ENCODE measurements around the gene DHX57.
"Not testable (repeated sequence)": the region's sequence is repeated elsewhere in the genome, so short reads cannot be mapped to it uniquely, and the experiment has no call there.

The DHX57 gene

DNA sequence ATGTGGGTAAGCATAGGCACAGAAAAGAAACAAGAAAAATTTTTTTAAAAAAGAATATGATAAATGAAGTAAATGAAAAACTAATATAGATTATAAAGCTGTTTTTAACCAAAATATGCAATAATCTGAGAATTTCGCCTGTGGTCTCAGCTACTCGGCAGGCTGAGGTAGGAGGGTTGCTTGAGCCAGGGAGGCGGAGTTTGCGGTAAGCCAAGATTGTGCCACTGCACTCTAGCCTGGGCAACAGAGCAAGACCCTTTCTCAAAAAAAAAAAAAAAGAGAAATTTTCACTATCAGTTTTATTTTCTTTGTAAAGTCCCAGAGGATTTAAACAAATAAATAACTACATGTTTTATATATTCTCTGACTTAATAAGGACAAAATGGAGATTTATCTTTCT, 47.3 kb downstream of the DHX57 start:
- no peak overlapping the region for H3K27ac ChIP-seq (ENCODE audit: insufficient read depth, low read depth, low read length, poor library complexity, severe bottlenecking)
- H3K4me3 ChIP-seq (ENCODE audit: insufficient read depth, low read depth, low read length): no peak overlapping the region
- no peaks in the 10 kb centered on the region for H3K4me1 ChIP-seq (ENCODE audit: control insufficient read depth, insufficient read depth, low read length)
- no peaks in the 10 kb centered on the region for H3K27me3 ChIP-seq (ENCODE audit: control insufficient read depth, insufficient read depth, low read length, poor library complexity, severe bottlenecking)
- no peaks in the 10 kb centered on the region for H3K9me3 ChIP-seq (ENCODE audit: control insufficient read depth, low read length)
- peaks cover 7% of the 10 kb centered on the region for H3K36me3 ChIP-seq (ENCODE audit: control insufficient read depth, insufficient read depth, low read length)
- WGBS, 2 experiments: 75 to 86% methylated on average over 4 of the region's 4 CpGs

DNA sequence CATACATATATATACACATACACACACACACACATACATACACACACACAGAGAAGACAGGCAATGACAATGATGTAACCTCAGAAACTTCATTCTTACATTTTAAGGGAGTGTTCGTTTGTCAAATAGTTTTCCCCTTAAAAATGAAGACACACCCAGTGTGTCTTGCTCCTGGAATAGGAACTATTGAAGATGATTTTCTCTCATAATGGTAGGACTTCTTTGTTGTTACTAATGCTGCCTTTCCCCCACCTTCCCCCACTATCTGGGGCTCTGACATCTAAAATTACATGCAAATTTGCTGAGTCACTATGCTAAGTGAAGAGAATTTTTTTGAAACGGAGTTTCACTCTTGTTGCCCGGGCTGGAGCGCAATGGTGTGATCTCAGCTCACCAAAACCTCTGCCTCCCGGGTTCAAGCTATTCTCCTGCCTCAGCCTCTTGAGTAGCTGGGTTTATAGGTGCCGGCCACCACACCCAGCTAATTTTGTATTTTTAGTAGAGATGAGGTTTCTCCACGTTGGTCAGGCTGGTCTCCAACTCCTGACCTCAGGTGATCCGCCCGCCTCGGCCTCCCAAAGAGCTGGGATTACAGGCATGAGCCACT, 48.1 kb downstream of the DHX57 start:
- 84 to 91% methylated on average over 10 of the region's 10 CpGs for WGBS, 2 experiments
- H3K36me3 ChIP-seq (ENCODE audit: control insufficient read depth, insufficient read depth, low read length): peaks cover 15% of the 10 kb centered on the region
- not testable (repeated sequence) for H3K27ac ChIP-seq (ENCODE audit: insufficient read depth, low read depth, low read length, poor library complexity, severe bottlenecking); H3K9me3 ChIP-seq (ENCODE audit: control insufficient read depth, low read length); H3K4me1 ChIP-seq (ENCODE audit: control insufficient read depth, insufficient read depth, low read length); H3K4me3 ChIP-seq (ENCODE audit: insufficient read depth, low read depth, low read length); H3K27me3 ChIP-seq (ENCODE audit: control insufficient read depth, insufficient read depth, low read length, poor library complexity, severe bottlenecking)

DNA sequence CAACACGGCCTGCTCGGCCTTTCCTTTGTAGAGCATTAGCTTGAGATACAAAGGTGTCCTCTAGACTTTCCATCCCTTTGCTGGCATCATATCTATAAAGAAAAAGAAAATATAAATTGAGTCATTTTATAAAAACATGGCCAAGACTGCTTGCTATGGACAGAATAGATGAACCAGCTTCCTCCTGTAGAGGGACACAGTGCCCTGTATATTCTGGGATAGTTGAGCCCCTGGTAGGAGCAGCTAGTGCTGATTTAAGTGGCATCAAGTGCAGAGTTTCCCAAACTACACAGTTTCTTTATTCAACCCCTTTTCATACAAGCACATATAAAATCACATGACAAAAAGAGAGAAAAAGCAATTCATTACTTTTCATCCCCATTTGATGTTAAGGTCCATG, 49.8 kb downstream of the DHX57 start:
- H3K27ac ChIP-seq (ENCODE audit: insufficient read depth, low read depth, low read length, poor library complexity, severe bottlenecking): no peak overlapping the region
- H3K9me3 ChIP-seq (ENCODE audit: control insufficient read depth, low read length): no peaks in the 10 kb centered on the region
- H3K4me3 ChIP-seq (ENCODE audit: insufficient read depth, low read depth, low read length): no peak overlapping the region
- no peaks in the 10 kb centered on the region for H3K4me1 ChIP-seq (ENCODE audit: control insufficient read depth, insufficient read depth, low read length)
- H3K27me3 ChIP-seq (ENCODE audit: control insufficient read depth, insufficient read depth, low read length, poor library complexity, severe bottlenecking): no peaks in the 10 kb centered on the region
- peaks cover 19% of the 10 kb centered on the region for H3K36me3 ChIP-seq (ENCODE audit: control insufficient read depth, insufficient read depth, low read length)
- WGBS, 2 experiments: 96 to 97% methylated on average over 2 of the region's 2 CpGs

DNA sequence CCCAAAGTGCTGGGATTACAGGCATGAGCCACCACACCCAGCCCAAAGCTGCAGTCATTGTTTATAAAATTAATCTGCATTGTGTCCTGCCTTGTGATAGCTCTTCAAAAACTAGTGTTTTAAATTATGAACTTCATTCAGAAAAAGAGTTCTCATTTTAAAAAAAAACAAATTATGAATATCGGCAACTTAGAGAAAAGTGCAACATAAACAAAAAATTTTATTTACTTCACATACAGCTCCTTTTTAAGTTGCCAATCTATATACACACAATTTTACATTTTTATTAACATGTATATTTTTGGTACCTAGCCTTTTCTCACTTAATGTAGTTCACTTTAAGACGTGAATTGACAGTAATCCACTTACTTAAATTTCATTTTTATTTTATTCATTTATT, 50.8 kb downstream of the DHX57 start:
- Histone ChIP-seq H3K4me3 (ENCODE audit: insufficient read depth, low read depth, low read length) (no peak overlapping the region), H3K9me3 (ENCODE audit: control insufficient read depth, low read length) (no peaks in the 10 kb centered on the region), H3K27ac (ENCODE audit: insufficient read depth, low read depth, low read length, poor library complexity, severe bottlenecking) (no peak overlapping the region), H3K36me3 (ENCODE audit: control insufficient read depth, insufficient read depth, low read length) (peaks cover 19% of the 10 kb centered on the region), H3K27me3 (ENCODE audit: control insufficient read depth, insufficient read depth, low read length, poor library complexity, severe bottlenecking) (no peaks in the 10 kb centered on the region), H3K4me1 (ENCODE audit: control insufficient read depth, insufficient read depth, low read length) (no peaks in the 10 kb centered on the region)
- WGBS, 2 experiments: 100% methylated on average over 1 of the region's 2 CpGs

DNA sequence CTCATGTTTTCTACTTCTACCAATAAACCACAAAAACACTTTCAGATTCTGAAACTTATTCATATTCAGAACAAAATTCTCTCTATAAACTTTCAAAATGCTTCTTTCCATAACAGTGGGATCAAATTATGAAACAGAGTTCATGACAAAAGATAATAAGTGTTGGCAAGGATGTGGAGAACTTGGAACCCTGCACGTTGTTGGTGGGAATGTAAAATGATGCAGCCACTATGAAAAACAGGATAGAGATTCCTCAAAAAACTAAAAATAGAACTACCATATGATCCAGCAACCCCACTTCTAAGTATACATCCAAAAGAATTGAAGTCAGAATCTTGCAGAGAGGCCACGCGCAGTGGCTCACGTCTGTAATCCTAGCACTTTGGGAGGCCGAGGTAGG, 52.3 kb downstream of the DHX57 start:
- no peak overlapping the region for H3K27ac ChIP-seq (ENCODE audit: insufficient read depth, low read depth, low read length, poor library complexity, severe bottlenecking)
- H3K27me3 ChIP-seq (ENCODE audit: control insufficient read depth, insufficient read depth, low read length, poor library complexity, severe bottlenecking): no peaks in the 10 kb centered on the region
- H3K9me3 ChIP-seq (ENCODE audit: control insufficient read depth, low read length): no peaks in the 10 kb centered on the region
- H3K4me3 ChIP-seq (ENCODE audit: insufficient read depth, low read depth, low read length): no peak overlapping the region
- H3K4me1 ChIP-seq (ENCODE audit: control insufficient read depth, insufficient read depth, low read length): no peaks in the 10 kb centered on the region
- WGBS, 2 experiments: 93 to 100% methylated on average over 5 of the region's 5 CpGs
- H3K36me3 ChIP-seq (ENCODE audit: control insufficient read depth, insufficient read depth, low read length): peaks cover 22% of the 10 kb centered on the region

DNA sequence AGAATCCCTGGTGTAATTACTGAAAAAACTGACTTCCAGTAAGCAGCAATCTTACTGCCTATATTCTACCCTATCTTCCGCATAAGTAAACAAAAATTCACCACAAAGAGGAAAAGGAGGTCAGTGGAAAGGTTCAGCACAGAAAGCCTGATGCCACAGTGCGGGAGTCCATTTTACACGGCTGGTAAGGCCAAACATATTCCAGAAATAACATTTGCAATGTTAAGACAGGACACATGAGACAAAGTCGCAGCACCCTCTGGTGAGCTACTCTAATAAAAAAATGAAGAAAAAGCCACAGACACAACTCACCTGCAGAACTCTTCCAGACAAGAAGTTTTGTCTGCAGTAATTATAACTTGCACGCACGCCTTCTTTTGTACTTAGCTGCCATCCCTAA, 57.2 kb downstream of the DHX57 start:
- no peaks in the 10 kb centered on the region for H3K4me1 ChIP-seq (ENCODE audit: control insufficient read depth, insufficient read depth, low read length)
- no peaks in the 10 kb centered on the region for H3K27me3 ChIP-seq (ENCODE audit: control insufficient read depth, insufficient read depth, low read length, poor library complexity, severe bottlenecking)
- WGBS, 2 experiments: 90 to 92% methylated on average over 6 of the region's 6 CpGs
- no peak overlapping the region for H3K4me3 ChIP-seq (ENCODE audit: insufficient read depth, low read depth, low read length)
- H3K36me3 ChIP-seq (ENCODE audit: control insufficient read depth, insufficient read depth, low read length): peaks cover 33% of the 10 kb centered on the region
- H3K27ac ChIP-seq (ENCODE audit: insufficient read depth, low read depth, low read length, poor library complexity, severe bottlenecking): no peak overlapping the region
- H3K9me3 ChIP-seq (ENCODE audit: control insufficient read depth, low read length): no peaks in the 10 kb centered on the region

DNA sequence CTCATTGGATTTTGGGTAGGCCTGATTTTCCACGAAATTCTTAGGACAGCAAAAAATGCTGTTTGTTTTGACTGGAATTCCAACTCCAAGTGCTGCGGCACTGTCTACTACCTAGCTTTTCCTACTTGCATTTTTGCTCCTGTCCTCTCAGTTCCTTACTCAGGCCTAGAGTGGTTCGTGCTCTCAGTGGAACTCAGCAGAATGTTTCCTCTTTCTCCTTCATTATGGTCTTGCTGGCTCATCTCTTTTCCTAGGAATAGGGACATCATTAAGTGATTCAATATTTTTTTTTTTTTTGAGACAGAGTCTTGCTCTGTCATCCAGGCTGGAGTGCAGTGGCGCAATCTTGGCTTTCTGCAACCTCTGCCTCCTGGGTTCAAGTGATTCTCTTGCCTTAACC, 59.8 kb downstream of the DHX57 start:
- 91 to 94% methylated on average over 4 of the region's 4 CpGs for WGBS, 2 experiments
- no peak overlapping the region for H3K27ac ChIP-seq (ENCODE audit: insufficient read depth, low read depth, low read length, poor library complexity, severe bottlenecking)
- no peaks in the 10 kb centered on the region for H3K9me3 ChIP-seq (ENCODE audit: control insufficient read depth, low read length)
- peaks cover 25% of the 10 kb centered on the region for H3K36me3 ChIP-seq (ENCODE audit: control insufficient read depth, insufficient read depth, low read length)
- H3K27me3 ChIP-seq (ENCODE audit: control insufficient read depth, insufficient read depth, low read length, poor library complexity, severe bottlenecking): no peaks in the 10 kb centered on the region
- H3K4me1 ChIP-seq (ENCODE audit: control insufficient read depth, insufficient read depth, low read length): no peaks in the 10 kb centered on the region
- no peak overlapping the region for H3K4me3 ChIP-seq (ENCODE audit: insufficient read depth, low read depth, low read length)

DNA sequence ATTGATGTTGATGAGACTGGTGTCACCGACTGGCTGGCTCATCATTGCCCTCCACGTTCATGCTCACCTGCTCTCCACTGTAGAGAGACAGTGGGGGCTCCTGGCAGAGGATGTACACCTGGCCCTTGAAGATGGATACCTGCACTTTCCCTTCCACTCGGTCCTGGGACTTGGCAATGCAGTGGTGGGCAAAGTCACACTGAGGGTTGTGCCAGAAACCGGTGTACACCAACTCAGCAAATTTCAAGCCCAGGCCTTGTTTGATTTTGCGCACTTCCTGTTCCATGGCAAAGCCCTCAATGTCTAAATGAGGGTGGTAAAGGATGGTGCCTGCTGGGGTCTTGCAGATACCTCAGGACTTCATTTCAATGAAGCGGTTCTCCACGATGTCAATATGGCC, 65.2 kb downstream of the DHX57 start:
- WGBS, 2 experiments: 94 to 97% methylated on average over 7 of the region's 7 CpGs
- H3K36me3 ChIP-seq (ENCODE audit: control insufficient read depth, insufficient read depth, low read length): peaks cover 18% of the 10 kb centered on the region
- no peak overlapping the region for H3K4me3 ChIP-seq (ENCODE audit: insufficient read depth, low read depth, low read length)
- H3K27me3 ChIP-seq (ENCODE audit: control insufficient read depth, insufficient read depth, low read length, poor library complexity, severe bottlenecking): no peaks in the 10 kb centered on the region
- H3K9me3 ChIP-seq (ENCODE audit: control insufficient read depth, low read length): no peaks in the 10 kb centered on the region
- no peak overlapping the region for H3K27ac ChIP-seq (ENCODE audit: insufficient read depth, low read depth, low read length, poor library complexity, severe bottlenecking)
- H3K4me1 ChIP-seq (ENCODE audit: control insufficient read depth, insufficient read depth, low read length): no peaks in the 10 kb centered on the region

DNA sequence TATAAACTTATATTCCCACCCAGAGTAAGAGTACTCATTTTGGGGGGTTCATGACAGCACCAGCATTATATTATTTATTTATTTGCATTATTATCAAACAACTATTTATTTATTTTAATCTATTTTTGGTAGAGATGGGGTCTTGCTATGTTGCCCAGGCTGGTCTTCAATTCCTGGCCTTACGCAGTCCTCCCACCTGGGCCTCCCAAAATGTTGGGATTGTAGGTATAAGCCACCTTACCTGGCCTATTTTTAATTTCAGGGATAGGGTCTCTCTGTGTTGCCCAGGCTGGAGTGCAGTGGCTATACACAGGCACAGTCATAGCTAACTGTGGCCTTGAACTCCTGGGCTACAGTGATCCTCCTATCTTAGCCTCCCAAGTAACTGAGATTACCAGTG, 67.1 kb downstream of the DHX57 start:
- WGBS, 2 experiments: 86 to 96% methylated on average over 1 of the region's 1 CpG
- H3K36me3 ChIP-seq (ENCODE audit: control insufficient read depth, insufficient read depth, low read length): peaks cover 16% of the 10 kb centered on the region
- no peak overlapping the region for H3K27ac ChIP-seq (ENCODE audit: insufficient read depth, low read depth, low read length, poor library complexity, severe bottlenecking)
- no peak overlapping the region for H3K4me3 ChIP-seq (ENCODE audit: insufficient read depth, low read depth, low read length)
- no peaks in the 10 kb centered on the region for H3K9me3 ChIP-seq (ENCODE audit: control insufficient read depth, low read length)
- H3K4me1 ChIP-seq (ENCODE audit: control insufficient read depth, insufficient read depth, low read length): no peaks in the 10 kb centered on the region
- no peaks in the 10 kb centered on the region for H3K27me3 ChIP-seq (ENCODE audit: control insufficient read depth, insufficient read depth, low read length, poor library complexity, severe bottlenecking)

DNA sequence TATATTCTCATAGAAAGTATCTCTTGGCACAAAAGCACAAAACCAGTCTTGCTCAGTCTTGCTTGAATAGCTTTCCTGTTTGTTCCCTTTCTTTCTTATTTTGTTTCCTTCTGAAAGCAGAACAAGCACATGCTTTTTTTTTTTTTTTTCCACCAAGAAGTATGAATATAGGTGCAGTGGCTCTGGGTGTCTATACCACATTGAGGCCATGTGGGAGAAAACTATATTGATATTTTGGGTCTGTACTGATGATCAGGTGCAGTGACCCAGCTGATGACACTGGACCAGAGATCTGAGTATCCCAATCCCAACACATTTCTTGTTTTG, 69.0 kb downstream of the DHX57 start:
- H3K4me3 ChIP-seq (ENCODE audit: insufficient read depth, low read depth, low read length): no peak overlapping the region
- peaks cover 16% of the 10 kb centered on the region for H3K36me3 ChIP-seq (ENCODE audit: control insufficient read depth, insufficient read depth, low read length)
- H3K27ac ChIP-seq (ENCODE audit: insufficient read depth, low read depth, low read length, poor library complexity, severe bottlenecking): no peak overlapping the region
- H3K9me3 ChIP-seq (ENCODE audit: control insufficient read depth, low read length): no peaks in the 10 kb centered on the region
- H3K4me1 ChIP-seq (ENCODE audit: control insufficient read depth, insufficient read depth, low read length): no peaks in the 10 kb centered on the region
- H3K27me3 ChIP-seq (ENCODE audit: control insufficient read depth, insufficient read depth, low read length, poor library complexity, severe bottlenecking): no peaks in the 10 kb centered on the region
